Parathyroid adenoma (tissue), 2 donors: ENCODE measurements around the gene NRIP1.

Source experiments
- H2AFZ ChIP-seq: fragments of 300-600 bp; sonication (generic); one replicate; pipeline ENCODE4 v1.7.0; 2017; ENCODE audit warnings: antibody characterized with exemption, mild to moderate bottlenecking
- H3K27ac ChIP-seq: fragments of 300-600 bp; sonication (generic); one replicate; pipeline ENCODE4 v1.7.0; 2017
- H3K27me3 ChIP-seq: fragments of 300-600 bp; sonication (generic); one replicate; pipeline ENCODE4 v1.7.0; 2017; ENCODE audit warnings: low read length; ENCODE audit not compliant: control insufficient read depth, insufficient read depth
- H3K36me3 ChIP-seq: fragments of 300-600 bp; sonication (generic); one replicate; pipeline ENCODE4 v1.7.0; 2017; ENCODE audit warnings: low read length; ENCODE audit not compliant: control insufficient read depth, insufficient read depth
- H3K4me1 ChIP-seq: fragments of 300-600 bp; sonication (generic); one replicate; pipeline ENCODE4 v1.7.0; 2017; ENCODE audit warnings: control low read depth
- H3K4me2 ChIP-seq: fragments of 300-600 bp; sonication (generic); one replicate; pipeline ENCODE4 v1.7.0; 2017; ENCODE audit warnings: low read length
- H3K4me3 ChIP-seq: fragments of 300-600 bp; sonication (generic); one replicate; pipeline ENCODE4 v1.7.0; 2017; ENCODE audit warnings: low read depth, low read length
- H3K79me2 ChIP-seq: fragments of 300-600 bp; sonication (generic); one replicate; pipeline ENCODE4 v1.7.0; 2017; ENCODE audit warnings: control low read depth
- H3K9ac ChIP-seq: fragments of 300-600 bp; sonication (generic); one replicate; pipeline ENCODE4 v1.7.0; 2017; ENCODE audit warnings: mild to moderate bottlenecking
- H3K9me3 ChIP-seq: fragments of 300-600 bp; sonication (generic); one replicate; pipeline ENCODE4 v1.7.0; 2017; ENCODE audit warnings: low read length; ENCODE audit not compliant: control insufficient read depth
- CTCF ChIP-seq: fragments of 300-600 bp; sonication (generic); IDR thresholded peaks from one replicate; pipeline ENCODE4 v1.7.0; 2017; ENCODE audit warnings: antibody characterized with exemption, mild to moderate bottlenecking
- donor health status: primary hyperparathyroidism.

Gene NRIP1

GRCh38 chr21:15004721-15005370 lies 60.0 kb downstream of the NRIP1 start:
- no peak overlapping the region for H3K9ac ChIP-seq
- peaks cover 14% of the 10 kb centered on the region for H3K4me1 ChIP-seq
- no peak for TF ChIP-seq CTCF
- no peaks in the 10 kb centered on the region for H3K9me3 ChIP-seq
- peak overlapping the region; percentile 25 for H3K4me2 ChIP-seq
- H3K4me3 ChIP-seq: no peak overlapping the region
- H3K79me2 ChIP-seq: peaks cover 9% of the 10 kb centered on the region
- peak overlapping the region; percentile 78 for H3K27ac ChIP-seq
- H3K27me3 ChIP-seq: no peaks in the 10 kb centered on the region
- no peaks in the 10 kb centered on the region for H3K36me3 ChIP-seq
- peak overlapping the region; percentile 46 for H2AFZ ChIP-seq

GRCh38 chr21:15003463-15004135 lies 61.2 kb downstream of the NRIP1 start:
- Histone ChIP-seq H3K27ac (no peak overlapping the region), H3K4me3 (no peak overlapping the region), H3K79me2 (peaks cover 9% of the 10 kb centered on the region), H3K9ac (no peak overlapping the region), H3K27me3 (no peaks in the 10 kb centered on the region), H2AFZ (no peak overlapping the region), H3K4me2 (no peak overlapping the region), H3K9me3 (no peaks in the 10 kb centered on the region), H3K36me3 (no peaks in the 10 kb centered on the region), H3K4me1 (peaks cover 14% of the 10 kb centered on the region)
- TF ChIP-seq CTCF: no peak

GRCh38 chr21:15001857-15002606 lies 62.8 kb downstream of the NRIP1 start:
- Histone ChIP-seq H3K79me2 (peaks cover 6% of the 10 kb centered on the region), H3K27ac (no peak overlapping the region), H3K4me3 (no peak overlapping the region), H2AFZ (no peak overlapping the region), H3K9ac (no peak overlapping the region), H3K9me3 (no peaks in the 10 kb centered on the region), H3K4me1 (peaks cover 14% of the 10 kb centered on the region), H3K4me2 (no peak overlapping the region), H3K36me3 (no peaks in the 10 kb centered on the region), H3K27me3 (no peaks in the 10 kb centered on the region)
- TF ChIP-seq CTCF: no peak

GRCh38 chr21:15001113-15001512 lies 63.7 kb downstream of the NRIP1 start:
- H3K9ac ChIP-seq: no peak overlapping the region
- TF ChIP-seq CTCF: no peak
- H3K4me3 ChIP-seq: no peak overlapping the region
- no peaks in the 10 kb centered on the region for H3K27me3 ChIP-seq
- H3K4me2 ChIP-seq: no peak overlapping the region
- peaks cover 10% of the 10 kb centered on the region for H3K4me1 ChIP-seq
- no peak overlapping the region for H2AFZ ChIP-seq
- no peaks in the 10 kb centered on the region for H3K9me3 ChIP-seq
- H3K27ac ChIP-seq: no peak overlapping the region
- no peaks in the 10 kb centered on the region for H3K36me3 ChIP-seq
- peaks cover 4% of the 10 kb centered on the region for H3K79me2 ChIP-seq
